SU-DHL-6 (cell line): ENCODE data around the gene PTPRN2.

Source experiments
- EZH2phosphoT487 ChIP-seq: fragments of 200-600 bp; sonication (generic), shearing (Covaris generic); conservative IDR thresholded peaks from 2 replicates; pipeline ENCODE4 v1.6.1; 2018; ENCODE audit warnings: mild to moderate bottlenecking, antibody characterized with exemption, low read length, moderate library complexity, mixed read lengths
- TF ChIP-seq, protein P1 (sequence below): fragments of 200-600 bp; sonication (generic); IDR thresholded peaks from one replicate; pipeline ENCODE4 v1.5.1; 2017; ENCODE audit warnings: antibody characterized with exemption, mild to moderate bottlenecking, low read length, moderate library complexity; ENCODE audit not compliant: insufficient read depth, poor library complexity, severe bottlenecking

DNA sequence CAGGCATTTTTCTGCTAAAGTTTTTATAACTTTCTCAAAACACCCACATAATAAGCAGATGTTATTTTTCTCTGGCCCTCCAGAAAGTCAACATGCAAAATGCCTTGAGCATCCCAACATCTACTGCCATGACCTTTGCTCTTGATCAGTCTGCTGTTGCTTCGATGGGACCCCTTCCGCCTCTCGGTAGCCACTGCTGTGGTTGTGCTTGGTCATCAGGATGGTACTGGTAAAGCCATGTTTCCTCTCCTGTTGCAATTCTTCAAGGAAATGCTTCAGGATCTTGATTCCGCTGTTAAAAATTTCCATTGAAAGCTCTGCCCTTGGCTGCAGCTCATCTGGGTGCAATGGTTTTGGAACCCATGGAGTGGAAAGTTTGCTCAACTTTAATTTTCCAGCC is 717.8 kb downstream of the PTPRN2 start:
- TF ChIP-seq, protein P1, sequence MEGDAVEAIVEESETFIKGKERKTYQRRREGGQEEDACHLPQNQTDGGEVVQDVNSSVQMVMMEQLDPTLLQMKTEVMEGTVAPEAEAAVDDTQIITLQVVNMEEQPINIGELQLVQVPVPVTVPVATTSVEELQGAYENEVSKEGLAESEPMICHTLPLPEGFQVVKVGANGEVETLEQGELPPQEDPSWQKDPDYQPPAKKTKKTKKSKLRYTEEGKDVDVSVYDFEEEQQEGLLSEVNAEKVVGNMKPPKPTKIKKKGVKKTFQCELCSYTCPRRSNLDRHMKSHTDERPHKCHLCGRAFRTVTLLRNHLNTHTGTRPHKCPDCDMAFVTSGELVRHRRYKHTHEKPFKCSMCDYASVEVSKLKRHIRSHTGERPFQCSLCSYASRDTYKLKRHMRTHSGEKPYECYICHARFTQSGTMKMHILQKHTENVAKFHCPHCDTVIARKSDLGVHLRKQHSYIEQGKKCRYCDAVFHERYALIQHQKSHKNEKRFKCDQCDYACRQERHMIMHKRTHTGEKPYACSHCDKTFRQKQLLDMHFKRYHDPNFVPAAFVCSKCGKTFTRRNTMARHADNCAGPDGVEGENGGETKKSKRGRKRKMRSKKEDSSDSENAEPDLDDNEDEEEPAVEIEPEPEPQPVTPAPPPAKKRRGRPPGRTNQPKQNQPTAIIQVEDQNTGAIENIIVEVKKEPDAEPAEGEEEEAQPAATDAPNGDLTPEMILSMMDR: no peak
- TF ChIP-seq EZH2phosphoT487: no peak
